Measurements from ENCODE around the gene NLRP1.
"Not testable (repeated sequence)": the region's sequence is repeated elsewhere in the genome, so short reads cannot be mapped to it uniquely, and the experiment has no call there.

Gene NLRP1

DNA sequence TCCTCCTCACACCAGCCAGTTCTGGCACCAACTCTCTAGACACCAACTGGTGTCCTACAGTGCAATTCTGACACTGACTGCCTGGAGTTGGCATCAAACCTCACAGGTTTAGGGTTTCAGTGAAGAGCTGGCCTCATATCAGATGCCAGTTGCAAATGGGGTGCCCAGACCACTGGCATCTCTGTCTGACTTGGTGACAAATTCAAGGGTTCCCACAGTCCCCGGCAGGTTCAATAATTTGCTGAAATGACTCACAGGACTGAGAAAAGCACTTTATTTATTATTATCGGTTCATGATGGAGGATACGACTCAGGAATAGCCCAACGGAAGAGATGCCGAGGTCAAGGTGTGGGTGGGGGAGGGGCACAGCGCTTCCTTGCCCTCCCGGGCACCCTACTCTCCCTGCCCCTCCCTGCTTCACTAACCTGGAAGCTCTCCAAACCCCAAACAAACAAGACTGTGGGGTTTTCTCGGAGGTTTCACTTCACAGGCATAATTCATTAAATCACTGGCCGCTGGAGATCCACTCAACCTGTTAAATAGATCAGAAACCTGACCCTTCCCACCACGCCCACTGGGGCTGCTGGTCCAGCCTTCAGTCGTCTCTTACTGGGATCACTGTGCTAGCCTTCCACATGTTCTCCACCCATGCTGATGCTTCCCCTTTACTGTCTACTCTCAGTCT lies 1.7 kb upstream of the NLRP1 start:
- no peak for DNase-seq

DNA sequence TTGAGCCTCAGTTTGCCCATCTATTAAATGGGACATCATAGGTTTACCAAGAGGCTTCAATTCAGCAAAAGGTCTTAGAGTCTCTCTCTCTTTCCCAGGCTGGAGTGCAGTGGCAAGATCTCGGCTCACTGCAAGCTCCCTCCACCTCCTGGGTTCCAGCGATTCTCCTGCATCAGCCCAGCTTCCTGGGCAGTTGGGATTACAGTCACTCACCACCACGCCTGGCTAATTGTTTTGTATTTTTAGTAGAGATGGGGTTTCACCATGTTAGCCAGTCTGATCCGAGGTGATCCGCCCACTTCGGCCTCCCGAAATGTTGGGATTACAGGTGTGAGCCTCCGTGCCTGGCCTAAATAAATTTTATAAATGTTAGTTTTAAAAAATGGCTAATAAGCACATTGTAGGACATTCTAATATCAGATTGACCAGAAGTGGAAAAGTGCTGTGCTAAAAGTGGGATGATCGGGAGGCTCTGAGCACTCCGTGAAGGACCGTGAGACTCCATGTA lies 1.0 kb upstream of the NLRP1 start:
- DNase-seq, result no peak

DNA sequence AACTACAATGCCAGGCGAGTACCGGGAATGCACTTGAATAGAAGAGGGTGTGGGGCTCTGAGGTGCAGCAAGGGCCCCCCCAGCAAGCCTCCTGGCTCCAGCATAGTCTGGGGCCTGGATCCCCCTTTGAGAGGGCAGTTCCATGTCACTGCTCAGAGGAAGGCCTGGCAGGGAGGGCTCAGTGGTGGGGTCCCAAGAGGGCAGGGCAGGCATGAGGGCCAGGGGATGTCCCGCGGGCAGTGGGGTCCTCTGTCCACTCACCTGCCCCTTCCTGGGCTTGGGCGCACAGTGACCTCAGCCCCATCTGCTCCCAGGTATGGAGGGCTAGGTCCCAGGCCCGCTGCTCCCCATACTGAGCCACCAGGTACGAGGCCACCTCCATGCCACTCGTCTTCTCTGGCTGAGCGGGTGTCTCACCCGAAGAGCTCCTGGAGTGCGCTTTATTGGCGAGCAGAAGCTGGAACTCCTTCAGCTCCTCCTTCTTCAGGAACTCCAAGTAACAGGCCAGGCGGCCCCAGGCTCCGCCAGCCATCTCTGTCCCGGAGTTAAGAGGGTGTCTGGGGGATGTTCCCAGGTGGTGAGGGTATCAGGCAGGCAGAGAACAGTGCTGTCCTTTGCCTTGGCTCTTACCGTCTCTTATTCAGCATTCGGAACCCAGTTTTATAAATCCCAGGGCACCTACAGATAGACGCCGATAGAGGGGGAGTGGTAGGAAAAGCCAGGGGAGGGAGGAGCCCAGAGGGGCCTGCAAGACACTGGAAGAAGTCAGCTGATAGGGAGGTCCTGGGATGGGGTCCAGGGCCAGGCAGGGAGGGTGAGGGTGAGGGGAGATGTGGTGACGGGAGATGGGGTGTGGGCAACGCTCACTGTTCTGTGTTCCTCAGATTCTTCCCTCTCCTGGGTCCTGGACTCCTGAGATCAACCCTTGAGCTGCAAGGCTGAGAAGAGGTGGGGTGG lies 605 bp downstream of the NLRP1 start:
- peak in 1 of 2 donors; percentile 33 for DNase-seq

DNA sequence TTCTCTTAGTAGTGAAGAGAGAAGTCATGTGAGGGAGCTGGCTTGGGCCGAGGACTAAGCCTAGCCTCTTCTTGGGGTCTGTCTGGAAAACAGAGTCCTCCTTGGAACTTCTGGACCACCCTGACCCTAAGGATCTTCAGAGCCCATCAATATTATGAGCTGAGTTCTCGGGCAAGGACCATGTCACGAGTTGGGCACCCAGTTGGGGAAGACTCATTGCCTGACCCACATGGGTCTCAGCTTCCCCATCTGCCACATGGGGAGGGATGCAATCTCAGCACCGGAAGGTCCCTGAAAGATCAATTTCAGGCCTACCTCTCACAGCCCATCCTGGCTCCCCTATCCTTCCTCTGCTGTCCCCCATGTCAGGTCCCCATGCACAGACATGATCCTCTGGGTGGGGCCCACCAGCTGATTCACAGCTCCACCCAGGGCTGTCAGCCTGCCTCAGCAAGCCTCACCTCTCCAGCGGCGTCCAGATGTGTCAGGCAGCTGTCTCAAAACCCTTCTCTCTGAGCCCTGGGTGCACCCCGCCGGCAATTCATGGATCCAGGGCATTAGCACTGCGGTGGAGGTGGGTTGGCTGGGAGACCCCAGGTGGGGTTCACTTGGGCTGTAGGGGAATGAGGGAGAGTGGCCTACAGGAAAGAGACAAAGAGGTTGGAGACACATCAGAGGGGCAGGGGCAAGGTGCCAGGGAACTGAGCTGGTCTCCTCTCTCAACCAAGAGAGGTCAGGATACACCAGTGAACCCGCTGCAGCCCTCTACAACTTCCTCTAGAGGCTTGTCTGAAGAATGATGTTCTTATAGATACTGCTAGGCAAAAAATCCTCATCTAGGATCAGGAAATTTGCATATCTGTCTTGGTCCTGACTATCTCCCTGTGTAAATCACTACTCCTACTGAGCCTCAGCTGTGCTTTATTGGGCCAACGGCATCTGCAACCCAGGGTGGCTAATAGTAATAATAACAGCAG lies 1.8 kb downstream of the NLRP1 start:
- DNase-seq, result peak; percentile 11 to 51

DNA sequence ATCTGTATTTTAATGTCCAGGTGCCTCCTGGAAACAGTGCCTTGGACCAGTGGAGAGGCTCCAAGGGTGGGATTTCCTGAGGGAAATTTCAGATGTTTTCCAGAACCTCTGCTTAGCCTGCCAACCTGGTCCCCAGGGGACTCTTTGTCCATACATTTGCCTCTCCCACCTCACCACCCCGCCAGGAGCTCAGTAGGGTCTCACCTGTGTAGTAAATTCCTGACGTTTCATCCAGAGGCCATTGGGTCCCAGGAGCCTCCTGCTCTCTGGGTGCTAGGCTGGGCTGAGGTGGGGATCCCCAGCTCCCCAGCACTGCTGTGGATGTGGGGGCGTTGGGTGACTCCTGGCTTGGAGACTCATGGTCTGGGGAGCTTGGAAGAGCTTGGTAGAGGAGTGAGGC lies 2.7 kb downstream of the NLRP1 start:
- DNase-seq, result no peak

DNA sequence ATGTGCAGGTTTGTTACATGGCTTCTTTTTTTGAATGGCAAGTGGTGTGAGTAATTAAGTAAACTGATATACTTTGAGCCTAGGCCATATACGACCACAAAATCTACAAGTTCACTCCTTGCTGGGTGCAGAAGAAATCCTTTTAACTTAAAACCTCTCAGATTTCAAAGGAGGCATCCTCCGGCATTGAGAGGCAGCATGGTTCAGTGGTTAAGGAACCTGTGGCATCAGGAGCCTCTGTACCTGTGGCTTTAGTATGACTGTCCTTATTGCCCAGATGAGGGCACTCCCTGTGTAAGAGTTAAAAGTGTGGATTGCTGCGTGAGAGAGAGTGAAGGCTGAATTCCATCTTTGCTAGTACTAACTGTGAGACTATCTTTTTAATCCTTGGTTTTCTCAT lies 3.3 kb downstream of the NLRP1 start:
- no peak for DNase-seq

DNA sequence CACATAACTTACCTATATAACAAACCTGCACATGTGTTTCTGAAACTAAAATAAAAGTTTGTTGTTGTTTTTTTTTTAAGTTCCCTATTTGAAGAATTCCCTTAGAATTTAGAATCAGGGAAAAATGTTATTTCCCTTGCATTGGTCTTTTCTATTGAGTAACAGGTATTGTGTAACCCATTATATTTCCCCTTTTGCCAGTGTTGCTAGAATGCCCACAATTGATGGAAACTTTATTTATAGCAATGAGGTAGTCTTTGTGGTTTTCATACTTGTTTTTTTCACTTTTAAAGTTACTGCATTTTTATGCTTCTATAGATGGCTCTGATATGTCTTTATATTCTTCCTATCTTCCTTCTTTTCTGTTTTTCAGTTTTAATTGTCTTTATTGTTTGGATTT lies 3.9 kb downstream of the NLRP1 start:
- DNase-seq, result peak; percentile 91 to 96

DNA sequence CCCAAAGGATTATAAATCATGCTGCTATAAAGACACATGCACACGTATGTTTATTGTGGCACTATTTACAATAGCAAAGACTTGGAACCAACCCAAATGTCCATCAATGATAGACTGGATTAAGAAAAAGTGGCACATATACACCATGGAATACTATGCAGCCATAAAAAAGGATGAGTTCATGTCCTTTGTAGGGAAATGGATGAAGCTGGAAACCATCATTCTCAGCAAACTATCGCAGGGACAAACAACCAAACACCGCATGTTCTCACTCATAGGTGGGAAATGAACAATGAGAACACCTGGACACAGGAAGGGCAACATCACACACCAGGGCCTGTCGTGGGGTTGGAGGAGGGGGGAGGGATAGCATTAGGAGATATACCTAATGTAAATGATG lies 5.5 kb downstream of the NLRP1 start:
- DNase-seq, result not testable (repeated sequence)

DNA sequence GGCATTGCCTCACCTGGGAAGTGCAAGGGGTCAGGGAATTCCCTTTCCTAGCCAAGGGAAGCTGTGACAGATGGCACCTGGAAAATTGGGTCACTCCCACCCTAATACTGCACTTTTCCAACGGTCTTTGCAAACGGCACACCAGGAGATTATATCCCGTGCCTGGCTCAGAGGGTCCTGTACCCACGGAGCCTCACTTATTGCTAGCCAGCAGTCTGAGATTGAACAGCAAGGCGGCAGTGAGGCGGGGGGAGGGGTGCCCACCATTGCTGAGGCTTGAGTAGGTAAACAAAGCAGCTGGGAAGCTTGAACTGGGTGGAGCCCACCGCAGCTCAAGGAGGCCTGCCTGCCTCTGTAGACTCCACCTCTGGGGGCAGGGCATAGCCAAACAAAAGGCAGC lies 11.3 kb downstream of the NLRP1 start:
- not testable (repeated sequence) for DNase-seq

DNA sequence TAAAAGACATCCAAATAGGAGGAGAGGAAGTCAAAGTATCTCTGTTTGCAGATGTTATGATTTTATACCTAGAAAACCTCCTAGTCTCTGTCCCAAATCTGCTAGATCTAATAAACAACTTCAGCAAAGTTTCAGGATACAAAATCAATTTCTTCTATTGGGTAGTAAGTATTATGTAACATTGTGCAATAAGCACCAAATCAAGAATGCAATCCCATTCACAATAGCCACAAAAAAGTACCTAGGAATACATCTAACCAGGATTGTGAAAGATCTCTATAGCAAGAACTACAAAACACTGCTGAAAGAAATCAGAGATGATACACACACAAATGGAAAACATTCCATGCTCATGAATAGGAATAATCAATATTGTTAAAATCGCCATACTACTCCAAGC lies 13.0 kb downstream of the NLRP1 start:
- no peak for DNase-seq

DNA sequence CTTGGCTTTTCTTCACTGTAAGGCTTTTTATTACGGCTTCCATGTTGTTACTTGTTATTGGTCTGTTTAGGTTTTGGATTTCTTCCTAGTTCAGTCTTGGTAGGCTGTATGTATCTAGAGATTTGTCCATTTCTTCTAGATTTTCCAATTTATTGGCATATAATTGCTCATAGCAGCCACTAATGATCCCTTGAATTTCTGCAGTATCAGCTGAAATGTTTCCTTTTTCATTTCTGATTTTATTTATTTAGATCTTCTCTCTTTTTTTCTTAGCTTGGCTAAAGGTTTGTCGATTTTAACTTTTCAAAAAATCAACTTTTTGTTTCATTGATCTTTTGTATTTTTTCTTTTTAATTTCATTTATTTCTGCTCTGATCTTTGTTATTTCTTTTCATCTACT lies 18.5 kb downstream of the NLRP1 start:
- DNase-seq, result no peak

DNA sequence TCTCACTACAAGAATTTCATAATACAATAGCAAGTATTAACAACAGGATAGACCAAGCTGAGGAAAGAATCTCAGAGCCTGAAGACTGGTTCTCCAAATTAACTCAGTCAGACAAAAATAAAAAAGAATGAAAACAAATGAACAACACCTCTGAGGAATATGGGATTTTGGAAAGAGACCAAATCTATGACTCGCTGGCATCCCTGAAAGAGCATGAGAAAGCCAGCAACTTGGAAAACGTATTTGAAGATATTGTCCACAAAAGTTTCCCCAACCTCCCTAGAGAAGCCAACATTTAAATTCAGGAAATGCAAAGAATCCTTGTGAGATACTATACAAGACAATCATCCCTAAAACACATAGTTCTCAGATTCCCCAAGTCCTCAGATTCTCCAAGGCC lies 20.9 kb downstream of the NLRP1 start:
- DNase-seq, result no peak

DNA sequence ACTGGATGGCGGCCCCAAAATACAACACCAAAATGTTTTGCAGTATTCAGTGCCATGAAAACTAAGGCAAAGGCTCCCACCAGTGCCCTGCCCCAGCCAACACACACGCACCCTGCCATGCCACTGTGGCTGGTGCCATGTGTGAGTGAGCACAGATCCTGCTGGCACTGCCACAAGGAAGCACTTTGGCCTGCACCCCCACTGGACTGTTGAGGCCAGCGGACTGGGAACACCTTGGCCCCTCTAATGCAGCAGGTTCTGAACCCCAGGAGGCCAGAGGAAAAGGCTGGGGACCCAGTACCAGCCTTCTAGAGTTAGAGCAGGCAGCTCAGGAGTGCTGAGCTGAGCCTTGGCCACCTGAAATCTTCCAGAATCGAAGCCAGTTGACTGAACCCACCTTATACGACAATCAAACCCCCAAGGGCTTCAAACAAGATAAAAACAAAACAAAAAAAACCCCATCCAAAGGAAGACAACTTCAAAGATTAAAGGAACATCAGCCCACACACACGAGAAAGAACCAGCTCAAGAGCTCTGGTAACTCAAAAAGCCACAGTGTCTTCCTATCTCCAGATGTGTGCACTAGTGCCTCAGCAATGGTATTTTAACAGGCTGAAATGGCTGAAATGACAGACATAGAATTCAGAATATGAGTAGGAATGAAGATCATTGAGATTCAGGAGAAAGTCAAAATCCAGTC lies 21.5 kb downstream of the NLRP1 start:
- DNase-seq, result no peak

DNA sequence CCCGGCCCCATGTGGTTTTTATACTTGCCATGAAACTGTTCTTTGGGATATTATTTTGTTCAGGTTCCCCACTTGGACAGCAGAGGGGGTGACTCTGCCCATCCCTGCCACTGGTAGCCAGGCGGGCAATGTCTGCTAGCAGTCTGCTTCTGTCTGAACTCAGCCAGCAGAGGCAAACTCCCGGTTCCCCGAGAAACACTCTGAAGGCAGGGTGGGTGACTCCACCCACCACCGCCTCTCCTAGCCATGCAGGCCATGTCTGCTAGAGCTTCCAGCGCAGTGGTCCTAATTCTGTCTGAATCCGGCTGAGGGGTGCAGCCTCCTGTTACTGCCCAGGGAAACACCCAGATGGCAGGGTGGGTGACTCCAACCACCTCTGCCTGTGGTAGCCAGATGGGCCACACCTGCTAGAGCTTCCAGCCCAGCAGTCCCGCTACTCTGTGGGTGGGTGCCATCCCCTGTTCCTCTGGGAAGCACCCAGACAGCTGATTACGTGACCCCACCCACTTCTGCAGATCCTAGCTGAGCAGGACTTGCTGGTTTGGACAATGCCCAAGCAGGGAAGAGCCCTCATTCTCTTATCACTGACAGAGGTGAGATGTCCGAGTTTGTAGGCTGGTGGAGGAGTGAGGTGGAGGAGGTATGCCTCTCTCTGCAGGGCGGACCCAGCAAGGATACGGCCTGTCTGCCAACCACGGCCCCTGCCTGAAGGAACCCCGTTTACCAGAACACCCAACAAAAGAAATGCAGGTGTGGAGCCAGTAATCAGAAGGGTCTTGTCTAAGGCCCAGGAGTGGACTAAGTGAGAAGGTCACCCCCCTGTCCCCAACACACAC lies 22.4 kb downstream of the NLRP1 start:
- DNase-seq, result no peak

DNA sequence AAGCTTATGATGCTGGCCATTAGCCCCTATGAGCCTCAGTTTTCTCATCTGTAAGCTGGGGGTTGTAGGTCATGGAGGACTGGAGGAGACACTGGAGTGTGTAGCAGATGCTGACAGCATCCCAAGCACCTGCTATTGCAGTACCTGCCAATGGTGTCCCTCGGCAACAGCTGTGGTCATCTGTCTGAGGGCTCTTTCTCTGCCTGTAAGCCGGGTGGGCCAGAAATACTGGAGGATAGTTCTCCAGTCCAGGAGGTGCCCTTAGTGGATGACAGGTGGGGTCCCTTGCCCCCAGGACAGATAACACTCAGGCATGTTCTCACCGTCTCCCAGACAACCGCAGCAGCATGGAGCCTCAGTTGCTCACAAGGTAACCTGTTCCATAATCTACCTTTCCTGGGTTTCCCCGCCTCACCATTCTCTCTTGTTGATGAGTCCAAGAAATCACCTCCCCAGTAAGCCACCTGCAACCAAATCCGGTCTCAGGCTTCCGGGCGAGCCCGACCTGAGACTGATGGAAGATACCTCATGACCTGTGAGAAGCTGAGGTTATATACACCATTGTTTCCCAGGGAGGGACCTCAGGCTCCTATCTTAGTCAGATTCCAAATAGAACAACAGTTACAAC lies 23.8 kb downstream of the NLRP1 start:
- DNase-seq, result no peak

DNA sequence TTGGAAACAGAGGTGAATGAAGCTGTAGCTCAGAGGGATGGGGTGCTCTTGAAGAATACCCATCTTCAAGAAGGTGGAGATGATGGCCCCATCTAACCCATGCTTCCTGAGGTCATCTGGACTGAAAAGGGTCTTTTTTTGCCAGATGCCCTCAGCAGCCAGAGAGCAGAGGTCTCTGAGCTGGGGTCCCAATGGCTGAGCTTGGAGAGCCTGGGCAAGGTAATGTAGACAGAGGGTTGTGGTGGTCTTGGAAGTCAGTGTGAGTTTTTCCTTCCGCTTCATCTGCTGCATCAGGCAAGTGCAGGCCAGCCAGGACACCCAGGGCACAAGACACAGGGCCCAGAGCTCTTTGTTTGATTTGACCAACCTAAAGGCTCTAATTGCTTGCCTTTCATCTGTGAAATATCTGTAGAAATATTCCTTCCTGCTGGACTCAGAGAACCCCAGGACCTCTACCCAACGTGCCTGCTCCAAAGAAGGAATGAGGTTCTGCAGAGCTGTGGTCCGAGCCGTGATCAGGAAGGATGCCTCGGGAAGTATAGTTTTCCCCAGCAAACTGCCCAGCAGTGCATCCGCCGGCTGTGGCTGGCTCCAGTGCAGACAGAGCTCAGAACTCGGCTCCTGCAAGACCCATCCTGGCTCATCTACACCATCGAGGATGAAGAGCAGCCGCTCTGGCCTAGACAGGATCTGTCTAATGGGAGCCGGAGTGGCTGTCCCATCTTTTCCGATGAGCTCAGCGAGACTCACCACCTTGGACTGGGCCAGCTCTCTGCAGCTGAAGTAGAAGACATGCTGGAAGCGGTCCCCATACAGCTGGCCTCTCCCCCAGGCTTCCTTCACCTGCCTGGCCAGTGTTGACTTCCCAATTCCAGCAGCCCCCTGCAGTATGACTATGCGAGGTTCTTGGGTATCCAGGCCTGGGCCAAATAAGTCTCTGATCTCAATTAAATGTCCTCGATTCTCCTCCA lies 25.2 kb downstream of the NLRP1 start:
- no peak for DNase-seq

DNA sequence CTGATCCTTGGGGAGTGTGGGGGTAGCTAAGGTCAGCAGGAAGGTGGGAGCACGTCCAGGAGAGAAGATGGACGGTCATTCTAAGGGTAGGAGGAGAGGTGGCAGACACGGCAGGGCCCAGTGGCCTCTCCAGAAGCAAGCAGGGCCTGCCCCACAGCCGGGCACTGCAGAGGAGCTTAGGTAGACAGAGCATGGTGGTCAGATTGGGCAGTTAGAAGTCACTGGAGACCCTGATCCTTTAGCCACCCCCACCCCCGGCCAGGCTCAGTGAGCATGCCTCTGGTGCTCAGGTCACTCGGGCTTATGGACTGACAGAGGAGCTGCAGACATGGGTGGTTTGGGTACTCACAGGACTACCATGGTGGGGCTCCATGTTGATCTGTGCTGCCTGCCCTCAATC lies 26.3 kb downstream of the NLRP1 start:
- no peak for DNase-seq

DNA sequence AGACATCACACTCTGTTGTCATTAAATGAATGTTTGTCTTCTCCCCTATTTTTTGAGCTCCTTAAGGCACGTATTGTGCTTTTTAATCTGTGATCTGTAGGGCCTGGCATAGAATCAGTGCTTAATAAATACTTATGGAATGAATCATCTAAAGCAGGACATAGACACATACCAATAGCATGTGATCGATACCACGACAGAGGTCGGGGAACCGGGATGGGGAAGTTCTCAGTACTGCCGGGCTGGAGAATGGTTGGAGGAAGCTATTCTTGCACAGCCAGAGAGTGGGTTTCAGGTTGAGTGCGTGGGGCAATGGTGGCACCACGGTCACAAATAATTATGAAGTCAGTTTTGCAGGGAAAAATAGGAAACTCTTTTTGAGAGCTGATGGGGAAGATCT lies 26.8 kb downstream of the NLRP1 start:
- DNase-seq, result peak; percentile 57 to 92

DNA sequence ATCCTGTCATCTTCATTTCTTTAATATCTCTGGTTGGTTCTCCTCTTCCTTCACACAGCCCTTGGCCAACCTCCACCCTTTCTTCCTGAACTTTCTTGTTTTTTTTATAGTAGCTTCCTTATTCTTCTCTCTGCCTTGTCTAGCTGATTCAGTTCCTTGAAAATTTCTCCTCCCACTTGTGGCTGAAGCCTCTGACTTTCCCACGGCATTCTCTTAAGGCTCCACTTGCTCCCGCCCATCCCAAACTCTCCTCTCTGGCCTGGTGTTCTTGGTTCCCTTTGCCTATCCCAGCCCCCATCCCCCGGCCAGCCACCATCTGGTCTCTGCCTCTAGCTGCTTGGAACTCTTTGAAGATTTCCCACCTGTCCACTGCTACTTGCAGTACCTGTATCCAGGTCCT lies 29.1 kb downstream of the NLRP1 start:
- DNase-seq, result peak in 1 of 2 donors; percentile 65
